HEK293 (cell line): ENCODE measurements around the gene ZNF562.

Experiments
- KLF10 ChIP-seq: fragments of 450-650 bp; IDR thresholded peaks from 2 replicates; pipeline ENCODE4 v1.5.1; 2018; ENCODE audit warnings: missing biosample characterization, mild to moderate bottlenecking, missing genetic modification characterization
- TRIM28 ChIP-seq: IDR thresholded peaks from 2 replicates; pipeline ENCODE4 v1.6.1; 2011; ENCODE audit warnings: low read length, control low read depth, borderline replicate concordance
- ZSCAN30 ChIP-seq: fragments of 450-650 bp; IDR thresholded peaks from 2 replicates; pipeline ENCODE4 v1.5.1; 2018; ENCODE audit warnings: missing biosample characterization, mild to moderate bottlenecking, missing genetic modification characterization, moderate library complexity
- TF ChIP-seq, protein P1 (sequence below): fragments of 450-650 bp; formaldehyde crosslinking; IDR thresholded peaks from 2 replicates; pipeline ENCODE4 v1.5.1; 2016; ENCODE audit warnings: missing biosample characterization, missing genetic modification characterization
- TF ChIP-seq, protein P2 (sequence below): fragments of 450-650 bp; formaldehyde crosslinking; IDR thresholded peaks from 2 replicates; pipeline ENCODE4 v1.5.1; 2016; ENCODE audit warnings: missing biosample characterization, missing genetic modification characterization
- TF ChIP-seq, protein P3 (sequence below): fragments of 450-650 bp; formaldehyde crosslinking; IDR thresholded peaks from 2 replicates; pipeline ENCODE4 v1.5.1; 2016; ENCODE audit warnings: missing biosample characterization, missing genetic modification characterization

DNA sequence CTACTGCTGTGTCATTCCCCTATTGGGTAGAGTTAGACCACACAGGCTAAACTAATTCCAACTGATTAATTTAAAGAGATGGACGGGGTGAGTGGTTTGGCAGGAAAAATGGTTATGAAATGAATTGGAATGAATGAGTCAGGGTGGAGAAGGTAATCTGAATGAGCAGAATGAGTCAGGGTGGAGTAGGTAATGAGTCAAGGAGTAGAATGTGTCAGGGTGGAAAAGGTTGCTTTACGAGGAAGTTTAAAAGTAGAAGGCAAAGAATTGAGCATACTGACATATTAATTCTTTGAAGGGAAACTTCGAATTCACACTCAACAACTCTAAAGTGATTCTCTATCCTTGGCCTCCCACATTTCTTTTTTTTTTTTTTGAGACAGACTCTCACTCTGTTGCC is 77.9 kb downstream of the ZNF562 start:
- no peak for TF ChIP-seq ZSCAN30 (tag by site-specific recombination)
- TF ChIP-seq, protein P1, sequence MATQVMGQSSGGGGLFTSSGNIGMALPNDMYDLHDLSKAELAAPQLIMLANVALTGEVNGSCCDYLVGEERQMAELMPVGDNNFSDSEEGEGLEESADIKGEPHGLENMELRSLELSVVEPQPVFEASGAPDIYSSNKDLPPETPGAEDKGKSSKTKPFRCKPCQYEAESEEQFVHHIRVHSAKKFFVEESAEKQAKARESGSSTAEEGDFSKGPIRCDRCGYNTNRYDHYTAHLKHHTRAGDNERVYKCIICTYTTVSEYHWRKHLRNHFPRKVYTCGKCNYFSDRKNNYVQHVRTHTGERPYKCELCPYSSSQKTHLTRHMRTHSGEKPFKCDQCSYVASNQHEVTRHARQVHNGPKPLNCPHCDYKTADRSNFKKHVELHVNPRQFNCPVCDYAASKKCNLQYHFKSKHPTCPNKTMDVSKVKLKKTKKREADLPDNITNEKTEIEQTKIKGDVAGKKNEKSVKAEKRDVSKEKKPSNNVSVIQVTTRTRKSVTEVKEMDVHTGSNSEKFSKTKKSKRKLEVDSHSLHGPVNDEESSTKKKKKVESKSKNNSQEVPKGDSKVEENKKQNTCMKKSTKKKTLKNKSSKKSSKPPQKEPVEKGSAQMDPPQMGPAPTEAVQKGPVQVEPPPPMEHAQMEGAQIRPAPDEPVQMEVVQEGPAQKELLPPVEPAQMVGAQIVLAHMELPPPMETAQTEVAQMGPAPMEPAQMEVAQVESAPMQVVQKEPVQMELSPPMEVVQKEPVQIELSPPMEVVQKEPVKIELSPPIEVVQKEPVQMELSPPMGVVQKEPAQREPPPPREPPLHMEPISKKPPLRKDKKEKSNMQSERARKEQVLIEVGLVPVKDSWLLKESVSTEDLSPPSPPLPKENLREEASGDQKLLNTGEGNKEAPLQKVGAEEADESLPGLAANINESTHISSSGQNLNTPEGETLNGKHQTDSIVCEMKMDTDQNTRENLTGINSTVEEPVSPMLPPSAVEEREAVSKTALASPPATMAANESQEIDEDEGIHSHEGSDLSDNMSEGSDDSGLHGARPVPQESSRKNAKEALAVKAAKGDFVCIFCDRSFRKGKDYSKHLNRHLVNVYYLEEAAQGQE (tag by site-specific recombination): no peak
- TF ChIP-seq TRIM28: no peak
- TF ChIP-seq, protein P2, sequence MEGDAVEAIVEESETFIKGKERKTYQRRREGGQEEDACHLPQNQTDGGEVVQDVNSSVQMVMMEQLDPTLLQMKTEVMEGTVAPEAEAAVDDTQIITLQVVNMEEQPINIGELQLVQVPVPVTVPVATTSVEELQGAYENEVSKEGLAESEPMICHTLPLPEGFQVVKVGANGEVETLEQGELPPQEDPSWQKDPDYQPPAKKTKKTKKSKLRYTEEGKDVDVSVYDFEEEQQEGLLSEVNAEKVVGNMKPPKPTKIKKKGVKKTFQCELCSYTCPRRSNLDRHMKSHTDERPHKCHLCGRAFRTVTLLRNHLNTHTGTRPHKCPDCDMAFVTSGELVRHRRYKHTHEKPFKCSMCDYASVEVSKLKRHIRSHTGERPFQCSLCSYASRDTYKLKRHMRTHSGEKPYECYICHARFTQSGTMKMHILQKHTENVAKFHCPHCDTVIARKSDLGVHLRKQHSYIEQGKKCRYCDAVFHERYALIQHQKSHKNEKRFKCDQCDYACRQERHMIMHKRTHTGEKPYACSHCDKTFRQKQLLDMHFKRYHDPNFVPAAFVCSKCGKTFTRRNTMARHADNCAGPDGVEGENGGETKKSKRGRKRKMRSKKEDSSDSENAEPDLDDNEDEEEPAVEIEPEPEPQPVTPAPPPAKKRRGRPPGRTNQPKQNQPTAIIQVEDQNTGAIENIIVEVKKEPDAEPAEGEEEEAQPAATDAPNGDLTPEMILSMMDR (tag by site-specific recombination): no peak
- TF ChIP-seq, protein P3, sequence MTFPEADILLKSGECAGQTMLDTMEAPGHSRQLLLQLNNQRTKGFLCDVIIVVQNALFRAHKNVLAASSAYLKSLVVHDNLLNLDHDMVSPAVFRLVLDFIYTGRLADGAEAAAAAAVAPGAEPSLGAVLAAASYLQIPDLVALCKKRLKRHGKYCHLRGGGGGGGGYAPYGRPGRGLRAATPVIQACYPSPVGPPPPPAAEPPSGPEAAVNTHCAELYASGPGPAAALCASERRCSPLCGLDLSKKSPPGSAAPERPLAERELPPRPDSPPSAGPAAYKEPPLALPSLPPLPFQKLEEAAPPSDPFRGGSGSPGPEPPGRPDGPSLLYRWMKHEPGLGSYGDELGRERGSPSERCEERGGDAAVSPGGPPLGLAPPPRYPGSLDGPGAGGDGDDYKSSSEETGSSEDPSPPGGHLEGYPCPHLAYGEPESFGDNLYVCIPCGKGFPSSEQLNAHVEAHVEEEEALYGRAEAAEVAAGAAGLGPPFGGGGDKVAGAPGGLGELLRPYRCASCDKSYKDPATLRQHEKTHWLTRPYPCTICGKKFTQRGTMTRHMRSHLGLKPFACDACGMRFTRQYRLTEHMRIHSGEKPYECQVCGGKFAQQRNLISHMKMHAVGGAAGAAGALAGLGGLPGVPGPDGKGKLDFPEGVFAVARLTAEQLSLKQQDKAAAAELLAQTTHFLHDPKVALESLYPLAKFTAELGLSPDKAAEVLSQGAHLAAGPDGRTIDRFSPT: no peak
- TF ChIP-seq KLF10 (tag by site-specific recombination): no peak
